Endometrial microvascular endothelial cells (primary cell): Measurements from ENCODE around the gene CYB5R2. TPM values are rescaled to one million over a fixed set of nuclear protein-coding genes. Genes with fewer than 3 reads are reported as not detected.

Experiments
- total RNA-seq: library from RNA; depleted of rRNA; stranded (reverse); fragments of >200 nt; gene quantifications from one replicate; pipeline ENCODE4 v1.2.3, GENCODE V29; 2015; ENCODE audit errors: inconsistent ontology term

Gene CYB5R2
- total RNA-seq, 1 donor from 2014 or later: 4.2 TPM

Other genes starting within 250 kb of the CYB5R2 start
- gene OLFML1, start 188.0 kb downstream of the CYB5R2 start, total RNA-seq: not detected
- under 0.01 TPM for gene PPFIBP2, start 159.5 kb downstream of the CYB5R2 start, total RNA-seq
- gene OVCH2, start 33.0 kb upstream of the CYB5R2 start, total RNA-seq: not detected
- not detected for gene OR5P2, start 123.4 kb upstream of the CYB5R2 start, total RNA-seq
- gene OR5P3, start 157.3 kb upstream of the CYB5R2 start, total RNA-seq: not detected